ENCODE measurements around the gene ITPR1. TPM values are rescaled to one million over a fixed set of nuclear protein-coding genes. Genes with fewer than 3 reads are reported as not detected.

The ITPR1 gene
- total and polyA plus RNA-seq, 4 donors: 3.7 to 39.4 (median 8.2) TPM

GRCh38 chr3:4812591-4812990 lies 319.4 kb downstream of the ITPR1 start:
- no peak overlapping the region for H3K27ac ChIP-seq (ENCODE audit: low read depth in 1 of 2, low read length in 2 of 2)
- TF ChIP-seq REST (IDR thresholded peaks at IDR 0.05): no peak
- TF ChIP-seq ATF3 (IDR thresholded peaks at IDR 0.05): no peak
- no peak for TF ChIP-seq JUND (IDR thresholded peaks at IDR 0.05)
- H3K4me1 ChIP-seq (ENCODE audit: control insufficient read depth in 4 of 4, insufficient read depth in 4 of 4, low read length in 3 of 4): peaks cover 0 to 14% (median 0%) of the 10 kb centered on the region in 4 donors
- peaks cover 0 to 3% (median 0%) of the 10 kb centered on the region in 4 donors for H3K9me3 ChIP-seq (ENCODE audit: control insufficient read depth in 4 of 4, low read length in 3 of 4)
- H3K9ac ChIP-seq (ENCODE audit: low read depth in 1 of 2, low read length in 2 of 2): no peak overlapping the region
- no peak for DNase-seq (ENCODE audit: low spot score)
- no peak overlapping the region for H3K4me3 ChIP-seq (ENCODE audit: low read depth in 1 of 3, low read length in 3 of 3)
- H3K36me3 ChIP-seq (ENCODE audit: control insufficient read depth in 4 of 4, insufficient read depth in 3 of 4, low read depth in 1 of 4, low read length in 3 of 4): peaks cover 0 to 7% (median 3%) of the 10 kb centered on the region in 4 donors
- 94% methylated on average over 5 of the region's 5 CpGs for WGBS
- H3K27me3 ChIP-seq (ENCODE audit: control insufficient read depth in 4 of 4, insufficient read depth in 4 of 4, low read length in 3 of 4): no peaks in the 10 kb centered on the region

- no peak for TF ChIP-seq JUND (IDR thresholded peaks at IDR 0.05)
- TF ChIP-seq EGR1 (IDR thresholded peaks at IDR 0.05; ENCODE audit: low read depth in 2 of 2): no peak
- TF ChIP-seq REST (IDR thresholded peaks at IDR 0.05): no peak
- TF ChIP-seq HNF4A (conservative IDR thresholded peaks at IDR 0.05): no peak
- no peak for TF ChIP-seq TAF1 (conservative IDR thresholded peaks at IDR 0.05)
- TF ChIP-seq SP1 (IDR thresholded peaks at IDR 0.05): no peak
- no peak for TF ChIP-seq MAX (IDR thresholded peaks at IDR 0.05)
- TF ChIP-seq YY1 (IDR thresholded peaks at IDR 0.05): no peak
- TF ChIP-seq GABPA (IDR thresholded peaks at IDR 0.05 in 1 of 2, conservative IDR thresholded peaks at IDR 0.05 in 1 of 2): no peak
- TF ChIP-seq FOXA1 (IDR thresholded peaks at IDR 0.05): no peak
- TF ChIP-seq RAD21 (IDR thresholded peaks at IDR 0.05): no peak
- no peak for TF ChIP-seq ZBTB33 (IDR thresholded peaks at IDR 0.05)
- TF ChIP-seq RXRA (IDR thresholded peaks at IDR 0.05): no peak
- TF ChIP-seq ATF3 (IDR thresholded peaks at IDR 0.05): no peak
- TF ChIP-seq HNF4G (IDR thresholded peaks at IDR 0.05): no peak
- TF ChIP-seq NR2F2 (IDR thresholded peaks at IDR 0.05): no peak
- TF ChIP-seq CTCF (IDR thresholded peaks at IDR 0.05; ENCODE audit: low read depth, low read length, missing input control): no peak
- 94% methylated on average over 6 of the region's 6 CpGs for WGBS
- H3K9me3 ChIP-seq (ENCODE audit: control insufficient read depth in 4 of 4, low read length in 3 of 4): peaks cover 0 to 3% (median 0%) of the 10 kb centered on the region in 4 donors
- DNase-seq (ENCODE audit: low spot score): no peak
- H3K27ac ChIP-seq (ENCODE audit: low read depth in 1 of 2, low read length in 2 of 2): no peak overlapping the region
- H3K36me3 ChIP-seq (ENCODE audit: control insufficient read depth in 4 of 4, insufficient read depth in 3 of 4, low read depth in 1 of 4, low read length in 3 of 4): peaks cover 3 to 15% (median 6%) of the 10 kb centered on the region in 4 donors
- H3K9ac ChIP-seq (ENCODE audit: low read depth in 1 of 2, low read length in 2 of 2): no peak overlapping the region
- no peaks in the 10 kb centered on the region for H3K27me3 ChIP-seq (ENCODE audit: control insufficient read depth in 4 of 4, insufficient read depth in 4 of 4, low read length in 3 of 4)
- H3K4me1 ChIP-seq (ENCODE audit: control insufficient read depth in 4 of 4, insufficient read depth in 4 of 4, low read length in 3 of 4): peaks cover 0 to 2% (median 0%) of the 10 kb centered on the region in 4 donors
- H3K4me3 ChIP-seq (ENCODE audit: low read depth in 1 of 3, low read length in 3 of 3): no peak overlapping the region
Observed at GRCh38 chr3:4813909-4814304, 320.8 kb downstream of the ITPR1 start.
